ENCODE data around the gene PTGER1.

GRCh38 chr19:14428882-14429416, 46.2 kb downstream of the PTGER1 start:
- no peak for TF ChIP-seq CTCF (conservative IDR thresholded peaks at IDR 0.05; ENCODE audit: low read depth in 2 of 2)
- no peak for TF ChIP-seq POLR2AphosphoS5 (IDR thresholded peaks at IDR 0.05; ENCODE audit: low read depth)
- no peak for TF ChIP-seq NANOG (IDR thresholded peaks at IDR 0.05; ENCODE audit: borderline replicate concordance)
- TF ChIP-seq REST (IDR thresholded peaks at IDR 0.05; ENCODE audit: unreplicated experiment) = no peak

Data from GM23338 (cell line).